Stomach smooth muscle (tissue), 2 donors: ENCODE data around the gene G6PC1.

Experiments used
- H3K27ac ChIP-seq: one replicate; pipeline ENCODE4 v1.7.0; 2013; ENCODE audit warnings: mild to moderate bottlenecking, low read length, inconsistent platforms
- H3K27me3 ChIP-seq, 2 donors: one replicate each; pipeline ENCODE4 v1.7.0; 2013; ENCODE audit warnings: low read length in 2 of 2; ENCODE audit not compliant: insufficient read depth in 2 of 2, control insufficient read depth in 1 of 2
- H3K36me3 ChIP-seq, 2 donors: one replicate each; pipeline ENCODE4 v1.7.0; 2013; ENCODE audit warnings: low read length in 2 of 2; ENCODE audit not compliant: control insufficient read depth in 2 of 2, insufficient read depth in 2 of 2
- H3K4me1 ChIP-seq: one replicate; pipeline ENCODE4 v1.7.0; 2013; ENCODE audit warnings: low read length; ENCODE audit not compliant: control insufficient read depth, insufficient read depth
- H3K4me3 ChIP-seq, 2 donors: one replicate each; pipeline ENCODE4 v1.7.0; 2013; ENCODE audit warnings: low read length in 2 of 2
- H3K9ac ChIP-seq, 2 donors: one replicate each; pipeline ENCODE4 v1.7.0; 2013; ENCODE audit warnings: low read length in 2 of 2, mild to moderate bottlenecking in 1 of 2
- H3K9me3 ChIP-seq, 2 donors: one replicate each; pipeline ENCODE4 v1.7.0; 2013; ENCODE audit warnings: low read length in 2 of 2; ENCODE audit not compliant: control insufficient read depth in 2 of 2
- donor health status: healthy.
- donor health status: Pancreatic carcinoma.

G6PC1 gene

GRCh38 chr17:42950044-42950783 lies 49.6 kb downstream of the G6PC1 start:
- Histone ChIP-seq H3K9me3 (no peaks in the 10 kb centered on the region), H3K27ac (no peak overlapping the region), H3K27me3 (no peaks in the 10 kb centered on the region), H3K9ac (no peak overlapping the region), H3K4me1 (peaks cover 7% of the 10 kb centered on the region), H3K36me3 (peaks cover 24 to 46% of the 10 kb centered on the region in 2 donors), H3K4me3 (no peak overlapping the region)
